Activated CD4-positive, CD25-positive, alpha-beta regulatory T cell treated with anti-CD3 and anti-CD28 coated beads, Interleukin-2, amount 50 U/mL, for 72 hours (primary cell): ENCODE results near the gene ACE2.

Source experiments
- DNase-seq: peaks from one replicate; pipeline ENCODE4 v3.0.0; 2021

The ACE2 gene

DNA sequence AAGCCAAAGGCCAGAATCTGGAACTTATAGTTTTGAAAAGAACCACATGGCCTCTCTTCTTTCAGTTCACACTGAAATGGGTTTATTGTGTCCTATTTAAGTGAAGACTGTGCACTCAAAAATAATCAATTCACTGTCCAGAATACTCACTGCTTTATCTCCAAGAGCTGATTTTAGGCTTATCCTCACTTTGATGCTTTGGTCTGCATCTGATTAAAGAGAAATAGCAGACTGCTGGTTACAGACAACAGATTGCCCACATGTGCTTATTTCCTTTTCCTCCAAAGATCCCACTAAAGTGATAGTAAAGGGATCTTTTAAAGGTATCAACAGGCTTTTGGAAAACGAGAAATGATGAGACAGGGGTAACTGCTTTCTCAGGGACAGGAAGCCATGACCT is 30.6 kb downstream of the ACE2 start:
- DNase-seq = no peak

DNA sequence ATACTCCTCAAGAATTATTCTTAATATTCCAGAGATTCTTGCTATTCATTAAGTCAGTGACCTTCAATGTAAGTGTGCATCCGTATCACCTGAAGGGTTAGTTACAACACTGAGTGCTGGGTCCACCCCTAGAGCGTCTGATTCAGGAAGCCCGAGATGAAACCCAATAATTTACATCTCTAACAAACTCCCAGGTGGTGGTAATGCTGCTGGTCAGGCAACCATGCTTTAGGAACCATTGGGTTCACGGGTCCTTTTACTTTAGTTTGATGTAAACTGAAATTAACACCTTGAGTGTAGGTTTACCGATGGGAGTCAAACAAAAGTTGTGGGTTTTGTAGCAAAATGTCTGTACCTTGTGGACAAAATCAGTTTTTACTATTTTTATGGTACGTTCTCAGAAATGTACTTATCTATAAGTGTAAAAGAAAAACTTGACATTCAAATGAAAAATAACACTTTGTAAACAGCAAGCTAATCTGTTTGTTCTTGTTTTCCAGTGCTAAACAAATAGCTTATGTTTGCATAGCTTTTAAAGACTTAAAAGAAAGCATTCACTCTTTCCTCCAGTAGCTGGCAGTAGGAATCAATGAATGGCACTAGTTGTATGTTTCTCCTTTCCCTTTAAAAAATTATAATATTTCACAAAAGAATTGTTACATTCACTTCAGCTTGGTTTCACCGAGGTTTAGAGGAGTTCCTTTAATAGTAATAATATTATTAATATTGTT is 32.7 kb downstream of the ACE2 start:
- DNase-seq = no peak

DNA sequence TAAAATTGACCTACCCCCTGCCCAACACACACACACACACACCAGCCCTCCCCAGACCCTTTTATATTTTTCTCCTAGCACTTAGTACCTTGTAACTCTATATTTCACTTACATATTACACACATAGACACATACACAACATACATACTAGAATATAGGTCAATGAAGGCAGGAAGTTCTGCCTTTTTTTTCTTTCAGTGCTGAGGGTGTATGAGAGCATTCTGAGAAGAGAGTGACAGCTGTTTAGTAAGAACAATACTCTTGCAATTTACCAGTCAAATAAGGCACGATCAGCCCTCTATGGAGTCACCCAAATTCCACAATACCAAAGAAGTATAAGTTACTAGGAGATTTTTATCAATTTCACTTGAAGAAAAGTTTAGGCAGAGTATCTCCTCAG is 33.5 kb downstream of the ACE2 start:
- no peak for DNase-seq

DNA sequence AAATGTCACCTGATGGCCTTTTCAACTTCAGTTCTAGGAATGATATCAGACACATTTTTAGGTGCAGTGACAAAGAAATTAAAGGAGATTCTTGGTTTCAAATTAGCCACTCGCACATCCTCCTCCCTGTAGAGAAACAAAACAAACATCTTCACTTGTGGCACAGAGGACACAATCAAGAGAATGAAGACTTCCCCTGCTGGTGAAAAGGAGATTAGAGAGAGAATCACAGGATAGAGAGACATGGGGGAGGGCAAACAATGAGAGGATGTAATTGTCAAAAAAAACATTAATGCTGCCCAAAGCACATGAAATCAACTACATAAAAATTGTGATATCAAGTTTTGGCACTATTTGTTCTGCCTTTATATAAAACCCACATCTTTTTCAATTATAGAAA is 34.5 kb downstream of the ACE2 start:
- DNase-seq = no peak

DNA sequence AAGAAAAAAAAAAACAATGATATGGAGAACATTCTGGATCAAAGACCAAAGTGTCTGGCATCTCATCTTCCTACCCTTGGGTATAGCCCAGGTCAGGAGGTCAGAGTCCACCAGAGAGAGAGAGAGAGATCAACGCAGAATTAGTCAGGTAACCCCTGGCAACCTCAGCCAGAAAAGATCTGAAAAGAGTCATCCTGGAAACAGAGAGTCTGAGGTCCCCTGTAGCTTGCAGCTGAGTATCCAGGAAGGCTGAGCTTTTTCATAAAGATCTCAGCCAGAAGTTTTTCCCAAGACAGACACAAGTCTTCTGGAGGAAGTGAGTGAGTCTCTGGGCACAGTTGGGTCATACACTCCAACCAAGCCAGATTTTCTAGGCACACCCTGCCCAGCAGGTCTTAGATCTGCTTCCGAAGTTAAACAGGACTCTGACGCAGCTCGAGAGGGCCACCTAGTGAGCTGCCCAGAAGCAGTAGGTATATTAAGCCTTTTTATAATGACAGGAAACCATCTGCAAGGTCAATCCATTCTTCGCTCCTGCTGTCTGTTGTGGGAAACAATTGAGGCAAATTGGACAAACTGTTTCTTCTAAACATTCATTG is 35.7 kb downstream of the ACE2 start:
- DNase-seq = no peak

DNA sequence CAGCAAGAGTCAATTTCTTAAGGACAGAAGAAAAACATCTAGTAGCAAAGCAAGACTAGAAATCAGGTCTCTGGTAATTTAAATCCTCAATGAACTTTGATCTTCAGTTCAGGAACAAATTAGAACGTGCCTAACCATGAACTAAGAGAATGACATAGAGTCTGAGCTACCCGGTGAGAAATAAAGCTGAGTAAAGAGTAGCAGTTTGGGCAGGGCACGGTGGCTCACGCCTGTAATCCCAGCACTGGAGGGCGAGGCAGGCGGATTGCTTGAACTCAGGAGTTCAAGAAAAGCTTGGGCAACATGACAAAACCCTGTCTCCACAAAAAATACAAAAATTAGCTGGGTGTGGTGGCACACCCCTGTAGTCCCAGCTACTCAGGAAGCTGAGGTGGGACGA is 37.7 kb downstream of the ACE2 start:
- no peak for DNase-seq

DNA sequence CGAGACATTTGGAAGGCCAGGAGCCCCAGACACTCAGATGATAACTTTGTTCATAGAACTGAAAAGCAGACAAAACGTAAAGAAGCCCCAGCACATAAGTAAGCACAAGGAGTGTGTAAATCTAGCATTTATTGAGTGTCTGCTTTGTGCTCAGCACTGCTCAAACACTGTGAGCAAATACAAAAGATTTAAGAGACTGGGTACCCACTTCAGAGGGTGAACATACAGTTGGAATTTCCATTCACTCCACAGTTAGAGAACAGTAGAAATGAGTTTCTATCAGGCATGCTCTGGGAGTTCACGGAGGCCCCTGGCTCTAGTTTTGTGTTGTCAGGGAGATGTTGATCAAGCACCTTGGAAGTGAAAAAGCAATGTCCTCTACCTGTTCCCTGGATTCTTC is 39.8 kb downstream of the ACE2 start:
- no peak for DNase-seq

DNA sequence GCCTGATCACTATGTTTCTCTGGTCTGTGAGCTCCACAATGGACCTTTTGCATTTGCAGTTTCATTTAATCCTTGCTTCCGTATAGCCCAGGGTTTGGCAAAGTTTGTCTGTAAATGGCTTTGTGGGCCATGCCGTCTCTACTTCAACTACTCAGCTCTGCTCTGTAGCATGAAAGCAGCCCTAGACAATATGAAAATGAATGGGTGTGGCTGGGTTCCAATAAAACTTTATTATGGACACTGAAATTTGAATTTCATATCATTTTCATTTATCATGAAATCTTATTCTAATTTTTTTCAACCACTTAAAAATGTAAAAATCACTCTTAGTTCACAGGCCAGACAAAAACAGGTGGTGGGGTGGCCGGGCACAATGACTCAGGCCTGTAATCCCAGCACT is 41.5 kb downstream of the ACE2 start:
- no peak for DNase-seq

DNA sequence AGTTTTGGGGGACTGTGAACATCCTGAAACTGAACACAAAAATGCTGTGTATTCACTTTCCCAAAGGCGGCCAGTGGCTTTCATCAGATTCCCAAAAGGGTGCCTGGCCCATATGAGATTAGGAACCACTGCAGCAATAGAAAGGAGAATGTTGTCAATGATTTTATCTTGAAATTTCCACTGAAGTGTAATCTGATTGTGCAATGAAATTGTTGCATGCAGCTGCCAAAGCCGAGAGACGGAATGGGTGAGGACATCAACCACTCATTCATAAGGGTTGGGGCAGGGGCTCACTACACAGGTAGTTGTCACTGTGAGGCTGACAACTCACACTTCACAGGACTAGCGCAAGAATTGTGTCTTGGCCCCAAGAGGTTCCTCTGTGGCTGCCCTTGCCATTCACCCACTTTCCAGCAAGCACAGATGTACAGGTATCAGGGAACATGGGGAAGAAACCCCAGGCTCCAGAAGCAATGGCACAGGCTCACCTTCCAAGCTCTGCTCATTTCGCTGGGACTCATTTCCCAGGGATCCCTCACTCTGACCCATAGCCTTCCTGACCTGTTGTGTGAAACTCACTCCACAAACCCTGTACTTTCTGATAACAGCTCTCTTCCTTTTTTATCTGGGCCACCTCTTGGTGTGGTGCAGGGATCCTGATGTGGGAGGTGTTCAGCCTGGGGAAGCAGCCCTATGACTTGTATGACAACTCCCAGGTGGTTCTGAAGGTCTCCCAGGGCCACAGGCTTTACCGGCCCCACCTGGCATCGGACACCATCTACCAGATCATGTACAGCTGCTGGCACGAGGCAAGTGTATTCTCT is 51.4 kb downstream of the ACE2 start:
- no peak for DNase-seq

DNA sequence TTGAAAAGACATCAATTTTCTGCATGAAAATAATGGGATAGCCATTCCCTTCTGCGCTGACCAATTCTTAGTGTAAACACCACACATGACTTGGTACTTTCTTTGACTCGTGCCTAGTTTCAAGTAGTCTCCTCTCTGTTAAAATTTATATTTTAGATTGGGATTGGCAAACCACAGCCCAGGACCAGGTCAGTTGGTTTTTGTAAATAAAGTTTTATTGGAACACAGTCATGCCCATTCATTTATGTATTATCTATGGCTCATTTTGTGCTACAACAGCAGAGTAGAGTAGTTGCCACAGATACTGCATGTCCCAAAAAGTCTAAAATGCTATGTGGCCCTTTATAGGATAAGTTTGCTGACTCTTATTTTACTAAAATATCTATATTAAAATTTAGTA is 53.4 kb downstream of the ACE2 start:
- DNase-seq = no peak

DNA sequence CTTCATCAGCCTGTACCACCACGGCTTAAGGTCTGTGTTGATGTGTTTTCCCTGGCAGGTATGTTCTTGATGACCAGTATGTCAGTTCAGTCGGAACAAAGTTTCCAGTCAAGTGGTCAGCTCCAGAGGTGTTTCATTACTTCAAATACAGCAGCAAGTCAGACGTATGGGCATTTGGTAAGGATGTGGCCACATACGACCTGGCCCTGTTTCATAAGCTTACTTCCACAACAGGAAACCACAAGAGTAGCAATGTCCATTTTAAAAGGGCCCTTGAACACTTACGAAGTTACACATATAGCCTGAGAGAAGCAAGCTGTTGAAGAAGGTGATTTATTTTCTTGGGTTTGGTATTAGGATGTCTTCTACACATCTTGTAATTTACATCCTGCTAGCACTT is 54.0 kb downstream of the ACE2 start:
- DNase-seq = no peak

DNA sequence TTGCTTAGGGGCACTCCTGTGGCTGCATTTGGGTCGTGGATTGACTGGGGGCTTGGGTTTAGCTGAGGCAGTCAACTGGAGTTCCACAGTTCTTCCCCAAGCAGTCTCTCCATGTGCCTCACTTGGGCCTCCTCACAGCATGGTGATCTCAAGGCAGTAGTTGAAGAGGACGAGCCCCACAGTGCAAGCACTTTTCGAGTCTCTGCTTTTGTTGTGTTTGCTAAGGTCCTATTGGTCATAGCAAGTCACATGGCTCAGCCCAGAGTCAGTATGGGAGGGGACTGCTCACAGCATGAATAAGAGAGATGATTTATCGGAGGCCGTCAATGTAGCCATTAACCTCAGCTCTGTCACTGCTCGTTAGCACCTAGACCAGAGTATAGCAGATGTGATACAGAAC is 70.4 kb downstream of the ACE2 start:
- no peak for DNase-seq

DNA sequence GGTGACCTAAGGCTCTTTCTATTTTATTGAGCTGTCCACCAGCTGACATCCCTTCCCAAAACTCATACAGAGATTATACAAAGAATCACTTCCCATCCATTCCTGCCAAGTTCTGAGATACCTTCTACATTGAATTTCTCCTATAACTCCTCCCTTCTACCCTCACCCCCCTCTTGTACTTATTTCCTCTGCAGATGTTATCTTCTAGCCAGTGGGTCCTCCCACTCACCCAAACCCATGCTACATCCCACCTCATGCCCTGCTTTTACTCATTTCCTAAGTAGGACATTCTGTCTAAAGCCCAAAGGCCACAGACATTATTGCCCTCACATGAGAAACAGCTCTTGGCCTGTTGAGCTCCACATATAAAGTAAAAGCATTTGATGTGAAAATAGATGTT is 71.6 kb downstream of the ACE2 start:
- DNase-seq = no peak

DNA sequence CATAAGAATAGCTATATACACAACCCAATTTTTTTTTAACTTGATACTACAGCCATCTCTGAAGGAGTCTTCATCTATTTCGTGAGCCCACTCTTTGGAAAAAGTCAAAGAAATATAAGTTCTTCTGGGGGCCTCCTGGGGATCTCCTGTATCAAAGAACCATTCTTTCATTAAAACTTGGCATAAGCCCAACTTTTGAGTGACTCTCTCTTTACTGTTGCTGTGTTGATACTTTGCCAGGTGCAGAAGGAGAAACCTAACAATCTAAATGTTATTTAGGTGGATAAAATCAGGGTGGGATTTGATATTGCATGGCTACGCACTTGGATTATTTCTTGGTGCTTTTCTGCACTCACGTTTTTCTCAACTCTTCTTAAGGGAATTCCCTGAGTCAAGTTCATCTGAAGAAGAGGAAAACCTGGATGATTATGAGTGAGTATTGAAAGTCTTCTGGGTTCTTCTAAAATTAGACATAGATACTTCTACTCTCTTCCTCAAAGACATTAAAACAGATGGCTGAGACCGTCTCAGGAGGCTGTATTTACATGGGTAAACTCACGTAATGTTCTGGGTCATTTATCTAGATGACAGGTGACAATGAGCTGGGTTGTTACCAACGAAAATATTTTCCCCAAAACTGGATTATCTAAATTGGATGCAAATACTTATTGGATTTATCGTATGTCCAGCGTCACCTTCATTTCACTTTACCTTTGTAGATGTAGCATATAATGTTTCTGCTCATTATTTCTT is 74.9 kb downstream of the ACE2 start:
- no peak for DNase-seq

DNA sequence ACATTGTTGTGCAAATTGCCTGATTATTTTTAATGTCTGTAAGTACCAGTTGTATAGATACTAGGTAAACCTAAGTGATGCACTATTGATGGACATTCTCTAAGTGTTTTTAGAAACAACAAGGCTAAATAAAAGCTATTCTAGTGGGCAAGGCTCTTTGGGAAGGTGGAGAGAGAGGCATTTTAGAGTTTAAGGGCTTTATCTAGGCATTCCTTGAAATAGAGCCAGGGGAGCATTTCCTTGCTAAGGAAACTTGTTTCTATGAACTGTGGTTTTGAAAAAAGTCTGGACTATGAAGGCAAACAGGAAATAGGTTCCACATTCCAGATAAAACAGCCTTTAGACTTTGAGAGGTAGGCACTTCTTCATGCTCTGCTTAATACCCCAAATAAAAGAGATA is 76.3 kb downstream of the ACE2 start:
- no peak for DNase-seq

DNA sequence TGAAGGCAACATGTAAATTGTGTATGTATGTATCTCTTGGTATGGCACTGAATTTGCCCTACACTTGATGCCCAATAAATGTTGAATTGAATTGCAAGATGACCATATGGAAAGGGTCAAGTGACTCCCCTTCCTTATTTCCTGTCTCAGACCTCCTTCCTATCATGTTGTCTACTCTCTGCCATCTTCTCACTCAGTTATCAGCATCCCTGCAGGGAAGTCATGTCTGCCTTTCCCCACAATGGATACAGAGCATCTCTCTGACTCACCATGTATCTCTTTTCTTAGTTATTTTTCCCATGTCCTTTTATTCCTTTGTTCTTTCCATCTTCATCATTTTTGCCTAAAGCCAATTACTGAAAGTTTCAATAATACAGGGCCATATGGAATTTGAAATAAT is 77.7 kb downstream of the ACE2 start:
- DNase-seq = no peak

DNA sequence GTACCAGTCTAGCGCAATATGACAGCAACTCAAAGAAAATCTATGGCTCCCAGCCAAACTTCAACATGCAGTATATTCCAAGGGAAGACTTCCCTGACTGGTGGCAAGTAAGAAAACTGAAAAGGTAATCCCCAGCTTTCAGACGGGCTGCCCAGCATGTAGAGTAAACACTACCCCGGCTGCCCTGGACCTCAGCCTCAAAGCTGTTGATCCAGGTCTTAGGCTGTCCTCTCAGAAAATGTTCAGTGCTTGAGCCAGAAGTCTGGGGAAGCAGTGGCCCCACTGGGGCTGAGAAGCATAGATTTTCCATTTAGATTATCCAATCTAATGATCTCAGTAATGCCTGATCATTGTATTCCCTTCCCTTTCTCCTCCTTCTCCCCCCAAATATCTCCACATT is 78.3 kb downstream of the ACE2 start:
- DNase-seq = no peak

DNA sequence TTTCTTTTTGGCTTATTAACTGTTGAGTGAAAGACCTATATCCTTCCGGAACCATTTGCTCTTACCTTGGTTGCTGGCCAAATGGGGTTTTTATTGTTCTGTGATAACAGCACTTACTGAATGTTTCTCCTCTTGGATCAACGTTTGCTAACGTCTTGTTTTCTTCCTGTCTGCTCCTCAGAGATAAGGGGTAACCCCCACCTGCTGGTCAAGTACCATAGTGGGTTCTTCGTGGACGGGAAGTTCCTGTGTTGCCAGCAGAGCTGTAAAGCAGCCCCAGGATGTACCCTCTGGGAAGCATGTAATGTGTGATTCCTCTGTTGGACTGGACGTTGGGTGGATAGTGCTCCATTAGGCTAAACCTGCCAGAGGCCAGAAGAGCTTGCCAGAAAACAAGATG is 84.8 kb downstream of the ACE2 start:
- DNase-seq = no peak

DNA sequence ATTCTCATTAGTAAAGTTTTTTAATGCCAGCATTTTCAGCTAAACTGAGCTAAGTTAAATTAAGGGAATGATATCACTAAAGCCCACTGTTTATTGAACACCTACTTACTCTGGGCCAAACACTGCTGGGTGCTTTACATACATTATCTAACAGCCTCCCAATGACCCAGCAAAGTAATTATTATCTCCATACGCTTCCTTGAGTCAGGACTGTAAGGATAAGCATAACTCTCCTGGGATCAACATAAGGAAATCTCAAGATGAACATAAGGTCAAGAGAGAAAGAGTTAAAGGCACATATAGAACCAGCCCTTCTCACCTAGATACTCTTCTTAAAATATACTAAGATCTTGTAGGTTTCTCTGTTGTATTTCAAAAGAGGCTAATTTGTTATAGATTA is 86.5 kb downstream of the ACE2 start:
- no peak for DNase-seq

DNA sequence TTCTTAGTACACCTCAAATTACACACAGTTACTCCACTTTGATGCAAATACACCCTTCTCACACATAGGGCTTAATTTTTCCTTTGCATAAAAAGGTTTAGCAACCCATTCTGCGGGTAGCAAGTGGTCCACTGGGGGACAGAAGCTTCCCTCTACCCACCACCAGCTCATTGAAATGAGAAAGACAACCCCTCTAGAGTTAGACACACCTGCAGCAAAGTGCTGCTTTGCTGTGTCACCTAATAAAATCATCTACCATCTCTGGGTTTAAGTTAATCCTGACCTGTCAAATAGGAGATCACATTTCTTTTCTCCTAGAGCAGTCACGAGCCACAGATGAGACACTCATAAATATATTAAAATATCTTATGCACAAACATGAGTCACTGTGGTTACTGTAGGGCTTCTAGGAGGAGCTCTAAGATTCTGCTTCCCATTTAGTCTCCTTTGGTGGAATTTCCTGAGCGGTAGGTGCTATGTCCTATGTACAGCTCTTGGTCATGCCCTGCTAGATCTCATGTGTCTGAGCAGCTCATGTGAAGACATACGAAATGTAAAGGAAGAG is 88.3 kb downstream of the ACE2 start:
- no peak for DNase-seq

DNA sequence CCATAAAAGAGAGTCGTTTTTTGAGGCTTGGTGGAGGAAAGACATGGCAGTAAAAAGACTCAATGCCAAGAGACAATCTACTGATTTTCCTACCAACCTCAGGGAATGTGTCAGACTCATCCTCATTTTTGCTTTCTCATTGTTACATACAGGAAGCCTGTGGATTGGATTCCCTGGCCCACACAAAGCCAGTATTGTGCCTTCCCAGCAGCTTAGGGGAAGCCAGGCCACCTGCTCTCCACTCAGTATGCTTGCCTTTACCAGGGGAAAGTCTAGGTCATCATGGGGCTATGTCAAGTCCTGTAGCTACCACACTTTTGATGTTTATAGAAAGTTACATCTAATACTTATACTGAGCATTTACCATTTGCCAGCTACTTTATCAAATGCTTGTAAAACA is 89.2 kb downstream of the ACE2 start:
- DNase-seq = no peak
